Measurements from ENCODE around the gene CNTNAP5. TPM values are rescaled to one million over a fixed set of nuclear protein-coding genes. Genes with fewer than 3 reads are reported as not detected.

Gene CNTNAP5
- total and polyA plus RNA-seq, 7 donors: not detected

DNA sequence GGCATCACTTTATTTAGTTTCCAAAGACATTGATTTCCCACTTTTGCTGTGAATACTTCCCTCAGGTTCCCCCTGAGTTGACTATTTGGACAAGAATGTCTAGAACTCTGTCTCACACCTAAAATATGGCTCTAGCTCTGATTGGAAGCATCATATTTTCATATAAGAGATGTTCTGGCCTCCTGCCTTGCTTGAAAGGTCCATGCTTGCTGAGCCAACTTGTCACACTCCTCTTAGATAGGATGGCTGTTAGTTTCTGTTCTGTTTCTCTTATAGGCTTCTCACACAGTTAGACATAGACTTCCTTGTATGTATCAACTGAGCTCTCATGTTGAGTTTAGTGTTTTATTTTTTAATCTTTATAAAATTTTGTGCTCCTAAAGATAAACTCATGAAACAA, 87.1 kb downstream of the CNTNAP5 start:
- DNase-seq: no peak
- ATAC-seq: no peak
- Histone ChIP-seq H3K36me3 (ENCODE audit: insufficient read depth in 1 of 2, low read depth in 1 of 2) (no peaks in the 10 kb centered on the region), H3K27me3 (ENCODE audit: insufficient read depth in 3 of 3, low read length in 2 of 3) (no peaks in the 10 kb centered on the region), H3K4me3 (no peak overlapping the region), H3K27ac (no peak overlapping the region), H3K4me1 (no peaks in the 10 kb centered on the region), H3K9me3 (no peaks in the 10 kb centered on the region)
- intact Hi-C loops (cut with DNase I): no loop called here
- TF ChIP-seq, protein P1, sequence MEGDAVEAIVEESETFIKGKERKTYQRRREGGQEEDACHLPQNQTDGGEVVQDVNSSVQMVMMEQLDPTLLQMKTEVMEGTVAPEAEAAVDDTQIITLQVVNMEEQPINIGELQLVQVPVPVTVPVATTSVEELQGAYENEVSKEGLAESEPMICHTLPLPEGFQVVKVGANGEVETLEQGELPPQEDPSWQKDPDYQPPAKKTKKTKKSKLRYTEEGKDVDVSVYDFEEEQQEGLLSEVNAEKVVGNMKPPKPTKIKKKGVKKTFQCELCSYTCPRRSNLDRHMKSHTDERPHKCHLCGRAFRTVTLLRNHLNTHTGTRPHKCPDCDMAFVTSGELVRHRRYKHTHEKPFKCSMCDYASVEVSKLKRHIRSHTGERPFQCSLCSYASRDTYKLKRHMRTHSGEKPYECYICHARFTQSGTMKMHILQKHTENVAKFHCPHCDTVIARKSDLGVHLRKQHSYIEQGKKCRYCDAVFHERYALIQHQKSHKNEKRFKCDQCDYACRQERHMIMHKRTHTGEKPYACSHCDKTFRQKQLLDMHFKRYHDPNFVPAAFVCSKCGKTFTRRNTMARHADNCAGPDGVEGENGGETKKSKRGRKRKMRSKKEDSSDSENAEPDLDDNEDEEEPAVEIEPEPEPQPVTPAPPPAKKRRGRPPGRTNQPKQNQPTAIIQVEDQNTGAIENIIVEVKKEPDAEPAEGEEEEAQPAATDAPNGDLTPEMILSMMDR (IDR thresholded peaks at IDR 0.05): no peak

DNA sequence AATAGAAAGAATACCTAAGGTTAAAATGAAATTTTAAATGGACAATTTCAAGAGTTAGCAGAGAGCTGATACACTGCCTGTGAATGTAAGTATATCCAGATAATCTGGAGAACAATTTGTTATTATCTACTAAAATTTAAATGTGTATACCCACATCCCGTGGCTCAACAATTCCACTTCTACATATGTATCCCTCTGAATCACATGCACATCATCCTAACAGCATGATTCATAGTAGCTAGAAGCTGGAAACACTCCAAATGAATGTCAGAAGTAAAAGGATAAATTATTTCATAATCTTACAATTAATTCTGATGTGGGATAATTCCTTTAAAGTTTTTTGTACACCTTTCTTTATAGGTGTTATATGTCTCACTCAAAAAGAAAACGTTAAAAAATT, 87.9 kb downstream of the CNTNAP5 start:
- 50 to 60% (median 54%) methylated on average over 2 of the region's 2 CpGs for WGBS, 3 donors
- DNase-seq: no peak
- Histone ChIP-seq H3K9me3 (no peaks in the 10 kb centered on the region), H3K27me3 (ENCODE audit: insufficient read depth in 3 of 3, low read length in 2 of 3) (no peaks in the 10 kb centered on the region), H3K27ac (no peak overlapping the region), H3K4me1 (no peaks in the 10 kb centered on the region), H3K4me3 (no peak overlapping the region), H3K36me3 (ENCODE audit: insufficient read depth in 1 of 2, low read depth in 1 of 2) (no peaks in the 10 kb centered on the region)
- TF ChIP-seq, protein P1 (IDR thresholded peaks at IDR 0.05): no peak
- intact Hi-C loops (cut with DNase I): no loop called here
- ATAC-seq: no peak

DNA sequence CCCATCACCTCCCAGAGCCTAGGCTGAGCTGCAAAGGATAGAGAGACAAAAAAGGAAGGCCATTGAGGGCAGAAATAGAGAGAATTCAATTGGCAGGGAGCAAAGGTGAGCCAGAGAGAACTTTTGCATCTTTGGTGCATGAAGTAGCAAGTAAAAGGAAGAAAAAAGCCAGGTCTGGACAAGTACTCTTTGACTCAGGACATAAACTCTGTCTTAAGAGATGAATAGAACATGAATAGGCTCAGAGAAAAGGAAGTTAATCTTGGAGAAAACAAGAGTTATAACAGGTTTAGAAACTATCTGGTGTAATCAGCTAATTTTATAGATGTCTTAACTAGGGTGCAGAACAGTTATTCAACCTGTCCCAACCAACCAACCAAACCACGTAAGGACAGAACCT, 95.2 kb downstream of the CNTNAP5 start:
- intact Hi-C loops (cut with DNase I): no loop called here

DNA sequence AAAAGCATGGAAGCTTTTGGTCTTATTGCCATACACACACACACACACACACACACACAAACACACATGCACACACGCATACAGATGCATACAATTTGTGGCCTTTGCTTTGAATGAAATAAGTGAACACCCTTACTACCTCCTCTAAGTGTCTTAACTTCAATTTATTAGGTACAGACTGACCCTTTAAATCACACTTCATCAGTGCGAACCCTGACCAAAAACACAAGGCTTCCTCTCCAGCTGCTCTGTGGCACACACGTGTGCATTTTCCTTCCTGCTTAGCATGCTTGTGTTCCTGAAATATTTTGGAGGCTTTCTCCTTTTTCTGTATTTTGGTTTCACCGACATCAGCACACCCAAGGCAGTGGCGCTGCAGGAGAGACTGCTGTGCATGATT, 96.0 kb downstream of the CNTNAP5 start:
- Histone ChIP-seq H3K4me3 (no peak overlapping the region), H3K9me3 (no peaks in the 10 kb centered on the region), H3K4me1 (no peaks in the 10 kb centered on the region), H3K27me3 (ENCODE audit: insufficient read depth in 3 of 3, low read length in 2 of 3) (no peaks in the 10 kb centered on the region), H3K36me3 (ENCODE audit: insufficient read depth in 1 of 2, low read depth in 1 of 2) (no peaks in the 10 kb centered on the region), H3K27ac (no peak overlapping the region)
- ATAC-seq (no peak), DNase-seq (no peak)
- 79 to 83% (median 80%) methylated on average over 5 of the region's 5 CpGs for WGBS, 3 donors
- TF ChIP-seq, protein P1 (IDR thresholded peaks at IDR 0.05): no peak
- intact Hi-C loops (cut with DNase I): no loop called here

More for the DNA sequence above, 95.2 kb downstream of the CNTNAP5 start:
- DNase-seq (no peak), ATAC-seq (no peak)
- TF ChIP-seq, protein P1 (IDR thresholded peaks at IDR 0.05): no peak
- WGBS, 3 donors: 92 to 100% (median 96%) methylated on average over 1 of the region's 1 CpG
- no peak overlapping the region for H3K27ac ChIP-seq
- no peak overlapping the region for H3K4me3 ChIP-seq
- H3K27me3 ChIP-seq (ENCODE audit: insufficient read depth in 3 of 3, low read length in 2 of 3): no peaks in the 10 kb centered on the region
- H3K9me3 ChIP-seq: no peaks in the 10 kb centered on the region
- H3K4me1 ChIP-seq: no peaks in the 10 kb centered on the region
- no peaks in the 10 kb centered on the region for H3K36me3 ChIP-seq (ENCODE audit: insufficient read depth in 1 of 2, low read depth in 1 of 2)

DNA sequence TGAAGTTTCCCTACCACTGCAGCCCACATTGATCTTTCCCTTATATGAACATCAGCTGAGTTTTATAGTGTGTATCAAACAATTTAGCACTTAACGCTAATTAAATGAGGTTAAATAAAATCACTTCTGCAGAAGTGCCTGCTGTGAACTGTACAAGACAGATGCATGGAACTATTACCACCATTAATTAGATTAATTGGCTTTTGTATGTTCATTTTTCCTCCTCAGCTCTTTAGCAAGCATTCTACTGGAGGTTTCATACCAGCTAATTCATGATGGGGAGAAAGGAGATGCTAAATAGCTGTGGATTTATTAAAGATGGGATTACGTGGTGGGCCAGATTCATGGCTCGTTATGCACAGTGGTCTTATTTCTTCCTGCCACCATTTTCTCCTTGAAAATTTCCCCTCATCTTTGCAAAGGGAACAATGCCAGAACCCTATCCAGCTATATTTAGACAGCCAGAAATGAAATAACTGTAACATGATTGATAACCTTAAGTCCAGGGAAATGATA, 96.7 kb downstream of the CNTNAP5 start:
- TF ChIP-seq, protein P1 (IDR thresholded peaks at IDR 0.05): no peak
- no peak for ATAC-seq

More for the DNA sequence above, 96.7 kb downstream of the CNTNAP5 start:
- DNase-seq: no peak
- Histone ChIP-seq H3K9me3 (no peaks in the 10 kb centered on the region), H3K4me1 (no peaks in the 10 kb centered on the region), H3K27ac (no peak overlapping the region), H3K36me3 (ENCODE audit: insufficient read depth in 1 of 2, low read depth in 1 of 2) (no peaks in the 10 kb centered on the region), H3K4me3 (no peak overlapping the region), H3K27me3 (ENCODE audit: insufficient read depth in 3 of 3, low read length in 2 of 3) (no peaks in the 10 kb centered on the region)
- WGBS, 3 donors: 68 to 74% (median 73%) methylated on average over 3 of the region's 3 CpGs
- intact Hi-C loops (cut with DNase I): no loop called here

Measured in psoas muscle (tissue), 8 donors.